ENCODE measurements around the gene PRIMPOL.
"Not testable (repeated sequence)": the region's sequence is repeated elsewhere in the genome, so short reads cannot be mapped to it uniquely, and the experiment has no call there.

PRIMPOL gene

GRCh38 chr4:184733654-184734524 lies 84.4 kb downstream of the PRIMPOL start, which contains the start of gene CENPU:
Gene CENPU (minus strand): TSS chr4:184734096. CDS start chr4:184734062, 34 bp downstream.
- peak within 1 kb of the TSS; percentile 85 for H2AFZ ChIP-seq (ENCODE audit: insufficient read depth, low read length, poor library complexity)
- H3K27me3 ChIP-seq (ENCODE audit: insufficient read depth, low read length), result no peaks in the 10 kb centered on the region
- H3K4me3 ChIP-seq (ENCODE audit: low read depth, low read length), result peak within 1 kb of the TSS; percentile 88
- H4K91ac ChIP-seq (ENCODE audit: low read depth, low read length), result peak within 1 kb of the TSS; percentile 41
- H3K18ac ChIP-seq (ENCODE audit: low read length), result peak within 1 kb of the TSS; percentile 34
- WGBS (ENCODE audit: extremely low coverage, insufficient coverage, insufficient read length), result no CpG with 5 or more reads among the region's 69 CpGs
- no peaks in the 10 kb centered on the region for H3K4me1 ChIP-seq (ENCODE audit: control insufficient read depth in 1 of 2, insufficient read depth in 2 of 2, low read length in 2 of 2)
- no peak within 1 kb of the TSS for H2AK5ac ChIP-seq (ENCODE audit: low read length)
- H2BK120ac ChIP-seq (ENCODE audit: insufficient read depth, low read length, poor library complexity), result no peak within 1 kb of the TSS
- H2BK12ac ChIP-seq (ENCODE audit: low read length), result no peak within 1 kb of the TSS
- peak within 1 kb of the TSS; percentile 7 for H2BK5ac ChIP-seq (ENCODE audit: low read depth, low read length, poor library complexity)
- peak within 1 kb of the TSS; percentile 3 for H3K27ac ChIP-seq (ENCODE audit: low read depth, low read length)
- no peak within 1 kb of the TSS for H3K23ac ChIP-seq (ENCODE audit: low read length)
- no peaks in the 10 kb centered on the region for H3K9me3 ChIP-seq (ENCODE audit: insufficient read depth, low read depth, low read length)
- peaks cover 2% of the 10 kb centered on the region for H3K79me1 ChIP-seq (ENCODE audit: low read length)
- H3K36me3 ChIP-seq (ENCODE audit: control insufficient read depth in 1 of 2, insufficient read depth in 2 of 2, low read length in 2 of 2), result peaks cover 0 to 4% of the 10 kb centered on the region in 2 experiments
- peak within 1 kb of the TSS; percentile 14 for H3K4ac ChIP-seq (ENCODE audit: low read depth, low read length)
- peak within 1 kb of the TSS; percentile 9 for H4K8ac ChIP-seq (ENCODE audit: low read depth, low read length)
- peak within 1 kb of the TSS; percentile 67 for H3K9ac ChIP-seq (ENCODE audit: low read length)
- peak; percentile 97 to 99 for DNase-seq
- no peaks in the 10 kb centered on the region for H3K79me2 ChIP-seq (ENCODE audit: control insufficient read depth, insufficient read depth, low read length, poor library complexity)
- no peak within 1 kb of the TSS for H4K12ac ChIP-seq (ENCODE audit: low read depth, low read length)
- H3K14ac ChIP-seq (ENCODE audit: low read length), result no peak within 1 kb of the TSS
- H3K4me2 ChIP-seq (ENCODE audit: low read length), result peak within 1 kb of the TSS; percentile 96

GRCh38 chr4:184734758-184735157 lies 85.2 kb downstream of the PRIMPOL start:
- no peak overlapping the region for H3K18ac ChIP-seq (ENCODE audit: low read length)
- no peak overlapping the region for H4K8ac ChIP-seq (ENCODE audit: low read depth, low read length)
- H3K4me1 ChIP-seq (ENCODE audit: control insufficient read depth in 1 of 2, insufficient read depth in 2 of 2, low read length in 2 of 2), result no peaks in the 10 kb centered on the region
- H3K9ac ChIP-seq (ENCODE audit: low read length), result no peak overlapping the region
- H3K79me1 ChIP-seq (ENCODE audit: low read length), result peaks cover 2% of the 10 kb centered on the region
- H3K79me2 ChIP-seq (ENCODE audit: control insufficient read depth, insufficient read depth, low read length, poor library complexity), result no peaks in the 10 kb centered on the region
- H3K9me3 ChIP-seq (ENCODE audit: insufficient read depth, low read depth, low read length), result no peaks in the 10 kb centered on the region
- no peak overlapping the region for H3K23ac ChIP-seq (ENCODE audit: low read length)
- H2BK12ac ChIP-seq (ENCODE audit: low read length), result no peak overlapping the region
- no peak overlapping the region for H2BK120ac ChIP-seq (ENCODE audit: insufficient read depth, low read length, poor library complexity)
- no peak overlapping the region for H4K91ac ChIP-seq (ENCODE audit: low read depth, low read length)
- no peak overlapping the region for H2AFZ ChIP-seq (ENCODE audit: insufficient read depth, low read length, poor library complexity)
- H3K4ac ChIP-seq (ENCODE audit: low read depth, low read length), result no peak overlapping the region
- H2BK5ac ChIP-seq (ENCODE audit: low read depth, low read length, poor library complexity), result no peak overlapping the region
- no CpG with 5 or more reads among the region's 6 CpGs for WGBS (ENCODE audit: extremely low coverage, insufficient coverage, insufficient read length)
- no peak overlapping the region for H3K4me2 ChIP-seq (ENCODE audit: low read length)
- H3K27me3 ChIP-seq (ENCODE audit: insufficient read depth, low read length), result no peaks in the 10 kb centered on the region
- H4K12ac ChIP-seq (ENCODE audit: low read depth, low read length), result no peak overlapping the region
- no peak for DNase-seq
- H3K14ac ChIP-seq (ENCODE audit: low read length), result no peak overlapping the region
- no peak overlapping the region for H3K27ac ChIP-seq (ENCODE audit: low read depth, low read length)
- no peak overlapping the region for H3K4me3 ChIP-seq (ENCODE audit: low read depth, low read length)
- no peak overlapping the region for H2AK5ac ChIP-seq (ENCODE audit: low read length)
- H3K36me3 ChIP-seq (ENCODE audit: control insufficient read depth in 1 of 2, insufficient read depth in 2 of 2, low read length in 2 of 2), result peaks cover 0 to 4% of the 10 kb centered on the region in 2 experiments

- H4K91ac ChIP-seq (ENCODE audit: low read depth, low read length); H3K9ac ChIP-seq (ENCODE audit: low read length); H2BK5ac ChIP-seq (ENCODE audit: low read depth, low read length, poor library complexity); H3K4me3 ChIP-seq (ENCODE audit: low read depth, low read length); H2BK12ac ChIP-seq (ENCODE audit: low read length); H3K36me3 ChIP-seq (ENCODE audit: control insufficient read depth in 1 of 2, insufficient read depth in 2 of 2, low read length in 2 of 2); H2AFZ ChIP-seq (ENCODE audit: insufficient read depth, low read length, poor library complexity); H3K18ac ChIP-seq (ENCODE audit: low read length); H3K9me3 ChIP-seq (ENCODE audit: insufficient read depth, low read depth, low read length); H2AK5ac ChIP-seq (ENCODE audit: low read length); H3K4me2 ChIP-seq (ENCODE audit: low read length); H2BK120ac ChIP-seq (ENCODE audit: insufficient read depth, low read length, poor library complexity); H3K23ac ChIP-seq (ENCODE audit: low read length); H3K79me1 ChIP-seq (ENCODE audit: low read length); DNase-seq; H3K14ac ChIP-seq (ENCODE audit: low read length); H3K27me3 ChIP-seq (ENCODE audit: insufficient read depth, low read length); H3K27ac ChIP-seq (ENCODE audit: low read depth, low read length); H3K4me1 ChIP-seq (ENCODE audit: control insufficient read depth in 1 of 2, insufficient read depth in 2 of 2, low read length in 2 of 2); H3K4ac ChIP-seq (ENCODE audit: low read depth, low read length); H4K8ac ChIP-seq (ENCODE audit: low read depth, low read length); H3K79me2 ChIP-seq (ENCODE audit: control insufficient read depth, insufficient read depth, low read length, poor library complexity); H4K12ac ChIP-seq (ENCODE audit: low read depth, low read length): not testable (repeated sequence)
- no CpG with 5 or more reads among the region's 1 CpG for WGBS (ENCODE audit: extremely low coverage, insufficient coverage, insufficient read length)
Observed at GRCh38 chr4:184739575-184739974, 90.0 kb downstream of the PRIMPOL start.

- no peak overlapping the region for H3K27ac ChIP-seq (ENCODE audit: low read depth, low read length)
- DNase-seq, result no peak
- H3K18ac ChIP-seq (ENCODE audit: low read length), result no peak overlapping the region
- H3K4me2 ChIP-seq (ENCODE audit: low read length), result no peak overlapping the region
- H2BK120ac ChIP-seq (ENCODE audit: insufficient read depth, low read length, poor library complexity), result no peak overlapping the region
- H2AK5ac ChIP-seq (ENCODE audit: low read length), result no peak overlapping the region
- H3K79me1 ChIP-seq (ENCODE audit: low read length), result no peaks in the 10 kb centered on the region
- H3K36me3 ChIP-seq (ENCODE audit: control insufficient read depth in 1 of 2, insufficient read depth in 2 of 2, low read length in 2 of 2), result no peaks in the 10 kb centered on the region
- H3K4ac ChIP-seq (ENCODE audit: low read depth, low read length), result no peak overlapping the region
- H2BK12ac ChIP-seq (ENCODE audit: low read length), result no peak overlapping the region
- no peak overlapping the region for H3K9ac ChIP-seq (ENCODE audit: low read length)
- no peak overlapping the region for H2BK5ac ChIP-seq (ENCODE audit: low read depth, low read length, poor library complexity)
- H4K91ac ChIP-seq (ENCODE audit: low read depth, low read length), result no peak overlapping the region
- no CpG with 5 or more reads among the region's 20 CpGs for WGBS (ENCODE audit: extremely low coverage, insufficient coverage, insufficient read length)
- H2AFZ ChIP-seq (ENCODE audit: insufficient read depth, low read length, poor library complexity), result no peak overlapping the region
- H3K4me1 ChIP-seq (ENCODE audit: control insufficient read depth in 1 of 2, insufficient read depth in 2 of 2, low read length in 2 of 2), result no peaks in the 10 kb centered on the region
- H4K8ac ChIP-seq (ENCODE audit: low read depth, low read length), result no peak overlapping the region
- no peak overlapping the region for H3K23ac ChIP-seq (ENCODE audit: low read length)
- no peak overlapping the region for H3K4me3 ChIP-seq (ENCODE audit: low read depth, low read length)
- H3K79me2 ChIP-seq (ENCODE audit: control insufficient read depth, insufficient read depth, low read length, poor library complexity), result no peaks in the 10 kb centered on the region
- H3K9me3 ChIP-seq (ENCODE audit: insufficient read depth, low read depth, low read length), result peaks cover 9% of the 10 kb centered on the region
- H3K14ac ChIP-seq (ENCODE audit: low read length), result no peak overlapping the region
- H3K27me3 ChIP-seq (ENCODE audit: insufficient read depth, low read length), result no peaks in the 10 kb centered on the region
- H4K12ac ChIP-seq (ENCODE audit: low read depth, low read length), result no peak overlapping the region
Observed at GRCh38 chr4:184740980-184741391, 91.4 kb downstream of the PRIMPOL start.
